ENCODE measurements around the gene PLEKHB2. TPM values are rescaled to one million over a fixed set of nuclear protein-coding genes. Genes with fewer than 3 reads are reported as not detected.

The PLEKHB2 gene
- total and polyA plus RNA-seq, 2 experiments from 2014 or later, result 39.8 to 99.2 TPM

DNA sequence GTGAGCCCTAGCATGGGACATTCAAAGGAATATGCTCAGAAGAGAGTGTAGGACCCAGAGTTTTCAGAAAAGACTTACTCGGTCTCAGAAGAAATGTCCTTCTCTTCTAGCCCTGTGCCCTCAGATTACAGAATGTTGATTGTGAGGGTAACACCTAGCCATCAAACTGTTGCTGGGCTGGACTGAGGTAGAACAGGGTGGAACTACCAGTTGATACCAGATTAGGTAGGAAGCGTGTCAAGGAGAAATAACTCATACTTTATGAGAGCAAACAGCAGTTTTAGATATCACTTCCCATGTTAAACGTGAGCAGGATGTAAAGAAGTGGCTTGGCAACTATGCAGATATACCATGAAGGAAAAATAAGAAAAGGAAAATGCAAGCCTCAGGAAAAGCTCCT, 22.8 kb downstream of the PLEKHB2 start:
- Mint-ChIP-seq H3K27me3 (ENCODE audit: insufficient read depth, low read depth, poor library complexity) (peaks cover 6% of the 10 kb centered on the region), H3K27ac (no peak overlapping the region), H3K9me3 (peaks cover 8% of the 10 kb centered on the region; the same call in 2 of the 3 replicates), H3K4me1 (no peaks in the 10 kb centered on the region), H3K4me3 (no peak overlapping the region), H3K36me3 (ENCODE audit: low read depth) (peaks cover 77% of the 10 kb centered on the region)
- Histone ChIP-seq H3K36me3 (ENCODE audit: insufficient read depth) (peaks cover 30% of the 10 kb centered on the region), H3K79me2 (replicated peaks; ENCODE audit: insufficient read depth) (peaks cover 10% of the 10 kb centered on the region), H3K4me2 (no peak overlapping the region), H2AFZ (no peak overlapping the region), H3K27ac (ENCODE audit: low read depth) (no peak overlapping the region), H3K4me1 (ENCODE audit: insufficient read depth) (no peaks in the 10 kb centered on the region), H4K20me1 (replicated peaks; ENCODE audit: insufficient read depth) (peaks cover 38% of the 10 kb centered on the region), H3F3A (replicated peaks; ENCODE audit: low read depth) (no peaks in the 10 kb centered on the region), H3K9me2 (ENCODE audit: insufficient read depth) (no peaks in the 10 kb centered on the region), H3K4me3 (no peak overlapping the region), H3K27me3 (ENCODE audit: insufficient read depth) (no peaks in the 10 kb centered on the region)
- TF ChIP-seq, protein P1, sequence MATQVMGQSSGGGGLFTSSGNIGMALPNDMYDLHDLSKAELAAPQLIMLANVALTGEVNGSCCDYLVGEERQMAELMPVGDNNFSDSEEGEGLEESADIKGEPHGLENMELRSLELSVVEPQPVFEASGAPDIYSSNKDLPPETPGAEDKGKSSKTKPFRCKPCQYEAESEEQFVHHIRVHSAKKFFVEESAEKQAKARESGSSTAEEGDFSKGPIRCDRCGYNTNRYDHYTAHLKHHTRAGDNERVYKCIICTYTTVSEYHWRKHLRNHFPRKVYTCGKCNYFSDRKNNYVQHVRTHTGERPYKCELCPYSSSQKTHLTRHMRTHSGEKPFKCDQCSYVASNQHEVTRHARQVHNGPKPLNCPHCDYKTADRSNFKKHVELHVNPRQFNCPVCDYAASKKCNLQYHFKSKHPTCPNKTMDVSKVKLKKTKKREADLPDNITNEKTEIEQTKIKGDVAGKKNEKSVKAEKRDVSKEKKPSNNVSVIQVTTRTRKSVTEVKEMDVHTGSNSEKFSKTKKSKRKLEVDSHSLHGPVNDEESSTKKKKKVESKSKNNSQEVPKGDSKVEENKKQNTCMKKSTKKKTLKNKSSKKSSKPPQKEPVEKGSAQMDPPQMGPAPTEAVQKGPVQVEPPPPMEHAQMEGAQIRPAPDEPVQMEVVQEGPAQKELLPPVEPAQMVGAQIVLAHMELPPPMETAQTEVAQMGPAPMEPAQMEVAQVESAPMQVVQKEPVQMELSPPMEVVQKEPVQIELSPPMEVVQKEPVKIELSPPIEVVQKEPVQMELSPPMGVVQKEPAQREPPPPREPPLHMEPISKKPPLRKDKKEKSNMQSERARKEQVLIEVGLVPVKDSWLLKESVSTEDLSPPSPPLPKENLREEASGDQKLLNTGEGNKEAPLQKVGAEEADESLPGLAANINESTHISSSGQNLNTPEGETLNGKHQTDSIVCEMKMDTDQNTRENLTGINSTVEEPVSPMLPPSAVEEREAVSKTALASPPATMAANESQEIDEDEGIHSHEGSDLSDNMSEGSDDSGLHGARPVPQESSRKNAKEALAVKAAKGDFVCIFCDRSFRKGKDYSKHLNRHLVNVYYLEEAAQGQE (IDR thresholded peaks at IDR 0.05; ENCODE audit: unreplicated experiment), result no peak
- no peak for TF ChIP-seq ZNF114 (CRISPR knock-in tag; IDR thresholded peaks at IDR 0.05)
- TF ChIP-seq CTCF (conservative IDR thresholded peaks at IDR 0.05; ENCODE audit: low read depth in 2 of 2), result no peak
- no peak for TF ChIP-seq ZNF331 (CRISPR knock-in tag; IDR thresholded peaks at IDR 0.05; ENCODE audit: low read depth)
- no peak for TF ChIP-seq POLR2AphosphoS5 (IDR thresholded peaks at IDR 0.05; ENCODE audit: low read depth)
- TF ChIP-seq, protein P2, sequence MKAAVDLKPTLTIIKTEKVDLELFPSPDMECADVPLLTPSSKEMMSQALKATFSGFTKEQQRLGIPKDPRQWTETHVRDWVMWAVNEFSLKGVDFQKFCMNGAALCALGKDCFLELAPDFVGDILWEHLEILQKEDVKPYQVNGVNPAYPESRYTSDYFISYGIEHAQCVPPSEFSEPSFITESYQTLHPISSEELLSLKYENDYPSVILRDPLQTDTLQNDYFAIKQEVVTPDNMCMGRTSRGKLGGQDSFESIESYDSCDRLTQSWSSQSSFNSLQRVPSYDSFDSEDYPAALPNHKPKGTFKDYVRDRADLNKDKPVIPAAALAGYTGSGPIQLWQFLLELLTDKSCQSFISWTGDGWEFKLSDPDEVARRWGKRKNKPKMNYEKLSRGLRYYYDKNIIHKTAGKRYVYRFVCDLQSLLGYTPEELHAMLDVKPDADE (IDR thresholded peaks at IDR 0.05), result no peak
- TF ChIP-seq JUNB (IDR thresholded peaks at IDR 0.05; ENCODE audit: unreplicated experiment), result no peak
- no peak for TF ChIP-seq CREB1 (CRISPR knock-in tag; IDR thresholded peaks at IDR 0.05; ENCODE audit: low read depth)
- DNase-seq (ENCODE audit: low spot score) (no peak), ATAC-seq (no peak)

GRCh38 chr2:131130298-131130596, 25.1 kb downstream of the PLEKHB2 start:
- H3K27me3 ChIP-seq (ENCODE audit: insufficient read depth), result no peaks in the 10 kb centered on the region
- no peaks in the 10 kb centered on the region for H3K4me1 Mint-ChIP-seq
- no peaks in the 10 kb centered on the region for H3K9me2 ChIP-seq (ENCODE audit: insufficient read depth)
- no peaks in the 10 kb centered on the region for H3K4me1 ChIP-seq (ENCODE audit: insufficient read depth)
- H2AFZ ChIP-seq, result no peak overlapping the region
- H3K9me3 Mint-ChIP-seq, result peaks cover 8% of the 10 kb centered on the region; the same call in 2 of the 3 replicates
- H3K79me2 ChIP-seq (replicated peaks; ENCODE audit: insufficient read depth), result peaks cover 9% of the 10 kb centered on the region
- DNase-seq (ENCODE audit: low spot score) (no peak), ATAC-seq (no peak)
- H3K36me3 Mint-ChIP-seq (ENCODE audit: low read depth), result peaks cover 90% of the 10 kb centered on the region
- no peak overlapping the region for H3K4me2 ChIP-seq
- H3K27ac Mint-ChIP-seq, result no peak overlapping the region
- no peaks in the 10 kb centered on the region for H3F3A ChIP-seq (replicated peaks; ENCODE audit: low read depth)
- H3K4me3 Mint-ChIP-seq, result no peak overlapping the region
- peaks cover 33% of the 10 kb centered on the region for H3K36me3 ChIP-seq (ENCODE audit: insufficient read depth)
- no peak overlapping the region for H3K4me3 ChIP-seq
- peaks cover 31% of the 10 kb centered on the region for H4K20me1 ChIP-seq (replicated peaks; ENCODE audit: insufficient read depth)
- no peak overlapping the region for H3K27ac ChIP-seq (ENCODE audit: low read depth)
- peaks cover 6% of the 10 kb centered on the region for H3K27me3 Mint-ChIP-seq (ENCODE audit: insufficient read depth, low read depth, poor library complexity)
- TF ChIP-seq JUNB (IDR thresholded peaks at IDR 0.05; ENCODE audit: unreplicated experiment), result no peak
- no peak for TF ChIP-seq STAT1 (IDR thresholded peaks at IDR 0.05; ENCODE audit: unreplicated experiment)
- TF ChIP-seq NANOG (IDR thresholded peaks at IDR 0.05; ENCODE audit: borderline replicate concordance), result no peak
- TF ChIP-seq ZNF114 (CRISPR knock-in tag; IDR thresholded peaks at IDR 0.05), result no peak
- TF ChIP-seq EZH2 (IDR thresholded peaks at IDR 0.05; ENCODE audit: low read depth, unreplicated experiment), result no peak
- TF ChIP-seq, protein P1 (IDR thresholded peaks at IDR 0.05; ENCODE audit: unreplicated experiment), result no peak
- TF ChIP-seq POLR2AphosphoS5 (IDR thresholded peaks at IDR 0.05; ENCODE audit: low read depth), result no peak
- TF ChIP-seq CTCF (conservative IDR thresholded peaks at IDR 0.05; ENCODE audit: low read depth in 2 of 2), result no peak

All from GM23338 (cell line).